HG03378 (cell line): ENCODE measurements around the gene OVAAL.
"Not testable (repeated sequence)": the region's sequence is repeated elsewhere in the genome, so short reads cannot be mapped to it uniquely, and the experiment has no call there.

Experiments used
- ATAC-seq: cut with Tn5 transposase; IDR thresholded peaks from one replicate; pipeline ENCODE4 v1.9.1; 2021; ENCODE audit warnings: mild to moderate bottlenecking, moderate library complexity; ENCODE audit not compliant: unreplicated experiment

OVAAL gene

GRCh38 chr1:180540697-180541594, 17.8 kb upstream of the OVAAL start:
- ATAC-seq, result no peak

GRCh38 chr1:180542113-180542837, 16.5 kb upstream of the OVAAL start:
- ATAC-seq, result no peak

- no peak for ATAC-seq
Observed at GRCh38 chr1:180542838-180543145, 16.0 kb upstream of the OVAAL start.

DNA sequence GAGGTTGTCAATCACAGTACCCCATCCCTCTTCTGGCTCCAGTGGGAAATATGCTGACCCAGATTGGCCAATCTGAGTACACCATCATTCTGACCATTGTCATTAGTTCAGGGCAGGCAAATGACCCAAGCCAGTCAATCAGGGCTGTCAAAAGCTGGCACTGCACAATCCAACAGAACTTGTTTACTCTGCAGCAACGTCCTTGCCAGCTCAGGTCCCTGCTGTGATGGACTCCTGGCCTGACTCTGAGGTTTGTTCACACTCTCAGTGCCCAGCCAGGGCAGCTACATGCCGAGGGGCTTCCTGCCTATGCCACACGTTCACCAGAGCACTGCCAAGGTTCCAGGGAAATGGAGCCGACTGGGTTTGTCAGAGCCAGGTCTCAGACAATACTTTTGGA, 14.7 kb upstream of the OVAAL start:
- no peak for ATAC-seq

DNA sequence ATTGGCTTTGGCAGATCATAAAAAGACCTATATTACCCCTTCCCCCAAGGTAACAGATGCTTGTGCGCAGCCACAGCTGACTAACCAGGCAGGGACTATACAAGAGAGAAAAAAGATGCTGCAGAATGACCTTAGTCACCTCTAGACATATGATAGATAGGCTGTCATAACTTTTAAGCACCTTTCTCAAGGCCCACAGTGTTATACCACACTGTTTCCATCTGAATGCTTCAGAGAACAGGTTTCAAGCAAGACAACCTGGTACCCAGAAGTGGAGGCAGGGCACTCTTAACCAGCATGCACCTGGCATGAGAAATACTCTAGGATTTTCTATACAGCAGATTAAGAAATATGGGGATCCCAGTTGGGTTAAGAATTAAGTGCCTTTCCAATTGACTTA, 12.8 kb upstream of the OVAAL start:
- no peak for ATAC-seq

GRCh38 chr1:180548686-180549317, 10.0 kb upstream of the OVAAL start:
- no peak for ATAC-seq

DNA sequence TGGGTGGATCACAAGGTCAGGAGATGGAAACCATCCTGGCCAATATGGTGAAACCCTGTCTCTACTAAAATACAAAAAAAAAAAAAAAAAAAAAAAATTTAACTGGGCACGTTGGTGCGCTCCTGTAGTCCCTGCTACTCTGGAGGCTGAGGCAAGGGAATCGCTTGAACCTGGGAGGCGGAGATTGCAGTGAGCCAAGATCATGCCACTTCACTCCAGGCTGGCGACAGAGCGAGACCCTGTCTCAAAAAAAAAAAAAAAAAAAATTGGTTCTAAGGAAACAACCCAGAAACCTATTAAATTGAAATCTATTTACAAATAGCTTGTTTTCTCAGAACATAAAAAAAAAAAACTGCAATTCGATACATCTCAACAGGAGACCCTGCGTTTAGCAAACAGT, 9.0 kb upstream of the OVAAL start:
- not testable (repeated sequence) for ATAC-seq

- ATAC-seq, result no peak
Observed at GRCh38 chr1:180550241-180550640, 8.5 kb upstream of the OVAAL start.

GRCh38 chr1:180551997-180552396, 6.8 kb upstream of the OVAAL start:
- ATAC-seq, result no peak

GRCh38 chr1:180553046-180553445, 5.7 kb upstream of the OVAAL start:
- not testable (repeated sequence) for ATAC-seq

- ATAC-seq, result no peak
Observed at GRCh38 chr1:180555411-180555810, 3.4 kb upstream of the OVAAL start.

GRCh38 chr1:180560200-180560867, 1.6 kb downstream of the OVAAL start:
- ATAC-seq, result no peak

- ATAC-seq, result no peak
Observed at GRCh38 chr1:180560868-180561600, 2.3 kb downstream of the OVAAL start.

DNA sequence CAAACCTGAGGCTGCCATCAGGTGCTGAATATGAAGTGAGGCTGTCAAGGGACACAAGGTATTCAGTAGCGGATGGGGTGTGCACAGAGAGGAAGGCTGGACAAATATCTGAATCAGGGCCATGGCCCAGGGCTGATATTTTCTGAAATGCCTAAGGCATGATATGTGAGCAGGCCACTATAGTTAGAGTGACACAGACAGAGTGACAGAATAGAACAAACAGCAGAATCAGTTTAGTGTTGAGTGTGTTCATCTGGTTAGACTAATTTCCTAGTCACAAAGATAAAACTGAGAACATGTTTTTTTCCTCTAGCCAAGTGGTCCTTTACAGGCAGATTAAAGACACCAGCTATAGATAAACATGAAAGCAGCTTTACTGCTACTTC, 3.9 kb downstream of the OVAAL start:
- no peak for ATAC-seq

- no peak for ATAC-seq
Observed at GRCh38 chr1:180563026-180563827, 4.5 kb downstream of the OVAAL start.

DNA sequence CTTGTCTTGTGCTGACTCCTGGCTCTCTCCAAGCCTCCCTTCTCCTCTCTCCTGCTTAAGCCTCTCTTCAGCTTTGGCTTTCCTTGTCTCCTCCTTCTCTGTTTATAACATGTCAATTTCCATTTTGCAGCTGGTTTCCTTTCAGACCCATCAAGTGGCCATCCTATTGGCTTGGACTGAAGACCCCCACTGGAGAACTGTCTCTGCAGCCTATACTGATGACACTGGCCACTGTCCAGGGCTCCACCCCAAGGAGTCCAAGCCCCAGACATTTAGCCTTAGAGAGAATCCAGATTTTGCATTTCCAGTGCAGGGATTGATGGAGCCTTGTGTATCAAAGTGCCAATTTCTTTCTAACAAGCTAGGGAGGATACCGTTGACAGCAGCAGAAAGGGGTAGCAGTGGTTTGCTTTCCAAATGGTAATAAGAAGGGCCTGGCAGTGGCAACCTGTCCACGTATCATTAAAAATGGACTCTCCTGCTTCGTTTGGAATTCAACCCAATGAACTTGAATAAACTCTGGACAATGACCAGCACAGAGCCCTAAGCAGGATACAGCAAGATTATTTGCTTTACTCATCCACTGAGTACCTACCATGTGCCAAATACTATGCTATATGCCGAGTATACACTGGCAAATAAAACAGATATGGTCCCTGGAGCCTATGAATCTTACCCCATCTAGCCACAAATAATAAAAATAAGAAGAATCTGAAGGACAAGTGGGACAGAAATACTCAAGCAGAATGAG, 6.5 kb downstream of the OVAAL start:
- no peak for ATAC-seq

GRCh38 chr1:180566026-180566425, 7.3 kb downstream of the OVAAL start:
- ATAC-seq, result no peak

GRCh38 chr1:180566495-180566894, 7.7 kb downstream of the OVAAL start:
- ATAC-seq, result no peak

DNA sequence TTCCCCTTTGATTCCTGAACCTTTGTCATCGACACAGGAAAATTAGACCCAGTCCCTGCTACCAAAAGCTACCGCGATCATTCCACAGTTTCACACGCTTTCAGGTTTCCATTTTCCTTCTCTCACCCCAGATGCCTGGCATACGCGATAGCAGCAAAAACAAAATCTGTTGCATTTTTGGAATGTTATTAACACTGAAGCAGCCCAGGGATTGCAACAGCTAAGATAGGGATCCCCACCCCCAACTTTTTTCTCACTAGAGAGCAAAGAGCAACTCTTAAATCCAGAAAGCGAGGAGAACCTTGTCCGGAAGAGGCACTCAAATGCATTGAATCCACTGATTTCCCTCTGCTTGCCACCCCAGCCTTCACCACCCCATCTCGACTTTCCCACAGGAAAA, 8.9 kb downstream of the OVAAL start:
- ATAC-seq, result no peak
